ENCODE results near the gene PDE5A. TPM values are rescaled to one million over a fixed set of nuclear protein-coding genes. Genes with fewer than 3 reads are reported as not detected.

Gene PDE5A
- total RNA-seq, 1 donor from 2014 or later: 7.6 TPM

DNA sequence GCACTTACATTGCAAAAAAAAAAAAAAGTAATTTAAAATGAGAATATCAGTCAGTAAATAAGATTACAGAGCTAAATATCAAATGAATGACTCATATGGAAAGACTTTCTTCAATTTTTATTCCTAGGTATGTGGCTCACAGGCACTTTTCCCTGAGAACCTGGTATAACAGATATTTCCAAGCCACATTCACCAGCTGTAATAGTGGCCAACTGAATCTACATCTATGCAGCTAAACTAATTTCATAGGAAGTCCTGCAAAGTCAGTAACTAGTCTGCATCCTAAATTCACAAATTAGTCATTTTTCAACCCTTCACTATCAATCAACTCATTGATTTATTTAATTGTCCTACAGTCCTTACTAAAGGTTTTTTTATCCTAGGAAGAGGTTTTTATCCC lies 5.6 kb downstream of the PDE5A start:
- TF ChIP-seq, protein P1, sequence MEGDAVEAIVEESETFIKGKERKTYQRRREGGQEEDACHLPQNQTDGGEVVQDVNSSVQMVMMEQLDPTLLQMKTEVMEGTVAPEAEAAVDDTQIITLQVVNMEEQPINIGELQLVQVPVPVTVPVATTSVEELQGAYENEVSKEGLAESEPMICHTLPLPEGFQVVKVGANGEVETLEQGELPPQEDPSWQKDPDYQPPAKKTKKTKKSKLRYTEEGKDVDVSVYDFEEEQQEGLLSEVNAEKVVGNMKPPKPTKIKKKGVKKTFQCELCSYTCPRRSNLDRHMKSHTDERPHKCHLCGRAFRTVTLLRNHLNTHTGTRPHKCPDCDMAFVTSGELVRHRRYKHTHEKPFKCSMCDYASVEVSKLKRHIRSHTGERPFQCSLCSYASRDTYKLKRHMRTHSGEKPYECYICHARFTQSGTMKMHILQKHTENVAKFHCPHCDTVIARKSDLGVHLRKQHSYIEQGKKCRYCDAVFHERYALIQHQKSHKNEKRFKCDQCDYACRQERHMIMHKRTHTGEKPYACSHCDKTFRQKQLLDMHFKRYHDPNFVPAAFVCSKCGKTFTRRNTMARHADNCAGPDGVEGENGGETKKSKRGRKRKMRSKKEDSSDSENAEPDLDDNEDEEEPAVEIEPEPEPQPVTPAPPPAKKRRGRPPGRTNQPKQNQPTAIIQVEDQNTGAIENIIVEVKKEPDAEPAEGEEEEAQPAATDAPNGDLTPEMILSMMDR (IDR thresholded peaks at IDR 0.05; ENCODE audit: insufficient read depth, low read length, poor library complexity, severe bottlenecking): no peak
- Histone ChIP-seq H3K36me3 (ENCODE audit: control insufficient read depth, insufficient read depth, low read length) (no peaks in the 10 kb centered on the region), H3K4me3 (ENCODE audit: low read depth, low read length) (no peak overlapping the region), H3K27me3 (ENCODE audit: control insufficient read depth, insufficient read depth, low read length) (no peaks in the 10 kb centered on the region)
- DNase-seq (ENCODE audit: low read depth): no peak

DNA sequence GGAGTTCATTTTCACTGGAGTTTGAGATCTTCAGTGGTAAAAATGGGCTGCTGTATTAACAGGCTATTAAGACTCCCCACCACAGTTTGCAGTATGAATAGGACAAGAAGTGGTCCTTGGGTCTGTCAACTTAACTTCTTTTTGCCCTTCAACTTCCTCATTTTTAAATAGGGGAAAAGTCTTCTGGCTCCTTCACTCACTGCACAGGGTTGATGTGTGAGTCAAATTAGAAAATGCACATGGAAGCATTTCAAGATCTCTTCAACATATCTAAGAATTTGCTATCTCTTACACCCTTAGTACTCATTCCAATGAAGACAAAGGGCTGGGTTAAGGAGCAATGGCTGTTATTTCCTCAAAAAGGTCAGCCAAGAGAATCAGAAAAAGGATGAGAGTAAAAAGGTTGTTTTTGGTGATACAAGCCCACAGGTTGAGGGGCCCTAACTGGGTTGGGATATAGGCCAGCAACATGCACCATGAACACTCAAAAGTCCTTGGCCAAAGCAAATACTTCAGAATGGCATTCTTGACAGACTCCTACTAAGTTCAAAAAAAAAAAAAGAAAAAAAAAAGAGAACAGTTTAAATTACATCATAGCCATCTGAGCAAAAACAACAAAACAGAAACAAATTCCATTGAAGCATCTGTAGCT lies 13.4 kb downstream of the PDE5A start:
- TF ChIP-seq, protein P1 (IDR thresholded peaks at IDR 0.05; ENCODE audit: insufficient read depth, low read length, poor library complexity, severe bottlenecking): no peak
- Histone ChIP-seq H3K27me3 (ENCODE audit: control insufficient read depth, insufficient read depth, low read length) (no peaks in the 10 kb centered on the region), H3K36me3 (ENCODE audit: control insufficient read depth, insufficient read depth, low read length) (no peaks in the 10 kb centered on the region), H3K4me3 (ENCODE audit: low read depth, low read length) (no peak overlapping the region)
- DNase-seq (ENCODE audit: low read depth): no peak

DNA sequence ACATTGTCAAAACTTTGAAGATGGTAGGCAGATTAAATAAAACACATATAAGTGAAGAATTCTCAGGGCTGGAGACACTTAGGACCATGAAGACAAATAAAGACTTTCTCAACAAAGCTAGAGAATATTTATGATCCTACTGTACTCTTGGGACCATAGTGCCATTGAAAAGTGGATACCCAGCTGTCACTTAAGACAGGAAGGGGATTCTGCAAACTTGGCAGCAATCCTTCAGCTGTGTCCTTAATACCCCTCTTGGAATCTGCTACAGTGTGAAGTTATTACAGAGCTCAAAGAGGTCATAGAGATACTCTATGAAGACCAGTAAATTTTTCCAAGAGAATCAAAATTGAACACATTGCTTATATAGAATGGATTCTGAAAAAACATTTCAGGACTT lies 24.3 kb downstream of the PDE5A start:
- H3K36me3 ChIP-seq (ENCODE audit: control insufficient read depth, insufficient read depth, low read length): no peaks in the 10 kb centered on the region
- TF ChIP-seq, protein P1 (IDR thresholded peaks at IDR 0.05; ENCODE audit: insufficient read depth, low read length, poor library complexity, severe bottlenecking): no peak
- no peaks in the 10 kb centered on the region for H3K27me3 ChIP-seq (ENCODE audit: control insufficient read depth, insufficient read depth, low read length)
- no peak overlapping the region for H3K4me3 ChIP-seq (ENCODE audit: low read depth, low read length)
- DNase-seq (ENCODE audit: low read depth): no peak

DNA sequence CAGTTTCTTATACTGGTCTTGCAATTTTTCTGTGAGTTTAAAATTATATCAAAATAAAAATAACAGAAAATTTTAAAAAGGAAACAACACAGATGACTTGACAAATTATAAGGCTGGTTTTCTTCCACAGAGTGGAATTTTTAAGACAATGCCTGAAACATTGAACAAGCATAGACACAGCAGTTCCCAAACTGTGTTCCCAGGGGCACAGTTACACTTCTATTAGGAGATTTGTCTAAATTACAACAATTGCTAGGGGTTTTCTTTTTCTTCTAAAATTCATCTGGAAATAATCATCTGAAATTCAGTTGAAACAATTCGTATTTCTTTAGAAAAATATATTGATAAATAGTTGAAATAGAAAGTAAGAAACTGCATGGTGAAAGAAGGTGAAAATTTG lies 26.2 kb downstream of the PDE5A start:
- DNase-seq (ENCODE audit: low read depth): no peak
- H3K27me3 ChIP-seq (ENCODE audit: control insufficient read depth, insufficient read depth, low read length): no peaks in the 10 kb centered on the region
- no peaks in the 10 kb centered on the region for H3K36me3 ChIP-seq (ENCODE audit: control insufficient read depth, insufficient read depth, low read length)
- no peak overlapping the region for H3K4me3 ChIP-seq (ENCODE audit: low read depth, low read length)
- TF ChIP-seq, protein P1 (IDR thresholded peaks at IDR 0.05; ENCODE audit: insufficient read depth, low read length, poor library complexity, severe bottlenecking): no peak

DNA sequence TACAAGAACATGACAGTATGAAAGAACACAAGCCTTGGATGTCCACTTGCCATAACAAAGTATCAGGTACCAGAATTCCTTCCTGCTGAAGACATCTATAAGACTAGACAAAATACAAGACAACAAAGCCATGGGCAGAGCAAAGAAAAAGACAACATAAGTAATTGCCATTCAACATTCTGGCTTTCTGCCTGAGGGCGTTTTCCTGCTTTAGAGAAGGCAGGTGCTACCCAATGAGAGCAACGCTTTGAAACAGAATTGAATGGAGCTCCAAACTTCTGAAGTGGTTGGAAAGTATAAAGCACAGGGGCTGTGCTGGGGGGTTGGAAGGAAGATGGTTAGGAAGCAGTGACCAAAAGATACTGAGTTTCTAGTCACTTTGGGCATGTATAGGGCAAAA lies 30.1 kb downstream of the PDE5A start:
- Histone ChIP-seq H3K4me3 (ENCODE audit: low read depth, low read length) (no peak overlapping the region), H3K27me3 (ENCODE audit: control insufficient read depth, insufficient read depth, low read length) (no peaks in the 10 kb centered on the region), H3K36me3 (ENCODE audit: control insufficient read depth, insufficient read depth, low read length) (no peaks in the 10 kb centered on the region)
- DNase-seq (ENCODE audit: low read depth): no peak
- TF ChIP-seq, protein P1 (IDR thresholded peaks at IDR 0.05; ENCODE audit: insufficient read depth, low read length, poor library complexity, severe bottlenecking): no peak

DNA sequence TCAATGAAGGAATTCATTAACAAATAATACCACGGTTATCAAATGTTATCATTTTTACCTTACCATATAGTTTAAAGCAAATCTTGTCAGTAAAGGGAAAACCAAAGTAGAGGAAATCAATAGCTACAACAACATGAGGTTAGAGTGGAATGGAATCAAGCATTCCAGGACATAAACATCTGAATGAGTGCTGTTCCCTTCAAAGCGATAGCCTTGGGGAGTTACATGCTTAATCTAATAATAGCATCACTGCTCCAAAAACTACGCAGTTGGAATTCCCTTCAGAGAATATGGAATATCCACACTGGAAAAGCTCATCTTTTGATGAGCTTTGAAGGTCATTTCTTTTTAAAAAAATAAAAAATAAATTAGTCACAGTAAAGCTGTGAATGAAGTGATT lies 31.2 kb downstream of the PDE5A start:
- H3K27me3 ChIP-seq (ENCODE audit: control insufficient read depth, insufficient read depth, low read length): no peaks in the 10 kb centered on the region
- H3K4me3 ChIP-seq (ENCODE audit: low read depth, low read length): no peak overlapping the region
- no peak for DNase-seq (ENCODE audit: low read depth)
- TF ChIP-seq, protein P1 (IDR thresholded peaks at IDR 0.05; ENCODE audit: insufficient read depth, low read length, poor library complexity, severe bottlenecking): no peak
- H3K36me3 ChIP-seq (ENCODE audit: control insufficient read depth, insufficient read depth, low read length): no peaks in the 10 kb centered on the region

Measured in kidney epithelial cell (primary cell).